ENCODE data around the gene LRP1-AS.

The LRP1-AS gene

DNA sequence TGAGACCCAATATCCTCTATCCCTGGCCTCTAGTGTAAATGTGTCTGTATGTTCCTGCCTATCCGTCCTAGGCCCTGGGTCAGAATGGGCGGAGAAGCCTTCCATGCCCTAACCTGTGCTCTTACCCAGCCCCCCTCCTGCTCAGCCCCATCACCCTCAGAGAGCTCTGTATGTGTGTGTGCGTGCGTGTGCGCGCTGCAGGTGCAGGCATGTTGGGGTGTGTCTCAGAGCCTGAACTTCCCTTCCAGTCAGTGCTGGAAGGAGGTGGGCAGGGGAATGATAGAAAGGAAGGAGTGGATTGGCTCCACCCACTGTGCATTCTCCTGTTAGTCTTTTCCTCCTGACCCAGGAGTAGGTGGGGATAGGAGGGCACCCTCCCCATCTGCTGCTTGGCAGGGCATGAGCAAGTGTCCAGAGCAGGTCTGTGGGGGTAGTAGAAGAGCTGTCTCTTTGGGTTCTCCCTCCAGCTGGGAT is 51.3 kb downstream of the LRP1-AS start (continued):
- TF ChIP-seq BACH2 (CRISPR knock-in tag; IDR thresholded peaks at IDR 0.05; ENCODE audit: borderline replicate concordance) (no peak), TOX (CRISPR knock-in tag; IDR thresholded peaks at IDR 0.05; ENCODE audit: borderline replicate concordance) (no peak), ZNF565 (CRISPR knock-in tag; conservative IDR thresholded peaks at IDR 0.05; ENCODE audit: low read depth) (no peak), CSDC2 (CRISPR knock-in tag; IDR thresholded peaks at IDR 0.05) (no peak), GLIS3 (CRISPR knock-in tag; IDR thresholded peaks at IDR 0.05) (no peak)
- TF ChIP-seq, protein P1, sequence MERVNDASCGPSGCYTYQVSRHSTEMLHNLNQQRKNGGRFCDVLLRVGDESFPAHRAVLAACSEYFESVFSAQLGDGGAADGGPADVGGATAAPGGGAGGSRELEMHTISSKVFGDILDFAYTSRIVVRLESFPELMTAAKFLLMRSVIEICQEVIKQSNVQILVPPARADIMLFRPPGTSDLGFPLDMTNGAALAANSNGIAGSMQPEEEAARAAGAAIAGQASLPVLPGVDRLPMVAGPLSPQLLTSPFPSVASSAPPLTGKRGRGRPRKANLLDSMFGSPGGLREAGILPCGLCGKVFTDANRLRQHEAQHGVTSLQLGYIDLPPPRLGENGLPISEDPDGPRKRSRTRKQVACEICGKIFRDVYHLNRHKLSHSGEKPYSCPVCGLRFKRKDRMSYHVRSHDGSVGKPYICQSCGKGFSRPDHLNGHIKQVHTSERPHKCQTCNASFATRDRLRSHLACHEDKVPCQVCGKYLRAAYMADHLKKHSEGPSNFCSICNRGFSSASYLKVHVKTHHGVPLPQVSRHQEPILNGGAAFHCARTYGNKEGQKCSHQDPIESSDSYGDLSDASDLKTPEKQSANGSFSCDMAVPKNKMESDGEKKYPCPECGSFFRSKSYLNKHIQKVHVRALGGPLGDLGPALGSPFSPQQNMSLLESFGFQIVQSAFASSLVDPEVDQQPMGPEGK (CRISPR knock-in tag; IDR thresholded peaks at IDR 0.05; ENCODE audit: borderline replicate concordance): no peak

DNA sequence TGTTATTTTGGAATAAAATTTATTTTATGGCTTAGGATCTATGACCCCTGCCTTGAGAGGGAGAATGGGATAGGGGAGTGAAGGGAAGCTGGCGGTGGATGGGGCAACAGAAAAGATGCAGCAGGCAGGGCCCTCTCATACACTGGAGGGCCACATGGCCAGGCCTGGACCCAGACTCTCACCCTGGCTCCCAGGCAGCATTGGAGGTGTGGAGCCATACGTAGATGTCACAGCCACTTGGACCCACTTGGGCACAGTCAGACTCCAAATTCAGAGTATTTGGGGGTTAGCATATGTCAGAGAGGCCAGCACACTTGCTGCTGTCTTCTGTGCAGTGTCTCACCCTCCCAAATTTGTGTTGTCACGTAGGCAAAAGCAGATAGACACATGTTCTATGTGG is 52.0 kb downstream of the LRP1-AS start:
- no peak for ATAC-seq
- TF ChIP-seq, protein P2, sequence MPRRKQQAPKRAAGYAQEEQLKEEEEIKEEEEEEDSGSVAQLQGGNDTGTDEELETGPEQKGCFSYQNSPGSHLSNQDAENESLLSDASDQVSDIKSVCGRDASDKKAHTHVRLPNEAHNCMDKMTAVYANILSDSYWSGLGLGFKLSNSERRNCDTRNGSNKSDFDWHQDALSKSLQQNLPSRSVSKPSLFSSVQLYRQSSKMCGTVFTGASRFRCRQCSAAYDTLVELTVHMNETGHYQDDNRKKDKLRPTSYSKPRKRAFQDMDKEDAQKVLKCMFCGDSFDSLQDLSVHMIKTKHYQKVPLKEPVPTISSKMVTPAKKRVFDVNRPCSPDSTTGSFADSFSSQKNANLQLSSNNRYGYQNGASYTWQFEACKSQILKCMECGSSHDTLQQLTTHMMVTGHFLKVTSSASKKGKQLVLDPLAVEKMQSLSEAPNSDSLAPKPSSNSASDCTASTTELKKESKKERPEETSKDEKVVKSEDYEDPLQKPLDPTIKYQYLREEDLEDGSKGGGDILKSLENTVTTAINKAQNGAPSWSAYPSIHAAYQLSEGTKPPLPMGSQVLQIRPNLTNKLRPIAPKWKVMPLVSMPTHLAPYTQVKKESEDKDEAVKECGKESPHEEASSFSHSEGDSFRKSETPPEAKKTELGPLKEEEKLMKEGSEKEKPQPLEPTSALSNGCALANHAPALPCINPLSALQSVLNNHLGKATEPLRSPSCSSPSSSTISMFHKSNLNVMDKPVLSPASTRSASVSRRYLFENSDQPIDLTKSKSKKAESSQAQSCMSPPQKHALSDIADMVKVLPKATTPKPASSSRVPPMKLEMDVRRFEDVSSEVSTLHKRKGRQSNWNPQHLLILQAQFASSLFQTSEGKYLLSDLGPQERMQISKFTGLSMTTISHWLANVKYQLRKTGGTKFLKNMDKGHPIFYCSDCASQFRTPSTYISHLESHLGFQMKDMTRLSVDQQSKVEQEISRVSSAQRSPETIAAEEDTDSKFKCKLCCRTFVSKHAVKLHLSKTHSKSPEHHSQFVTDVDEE (CRISPR knock-in tag; IDR thresholded peaks at IDR 0.05): no peak
- TF ChIP-seq ZNF565 (CRISPR knock-in tag; conservative IDR thresholded peaks at IDR 0.05; ENCODE audit: low read depth): no peak
- TF ChIP-seq OSR1 (CRISPR knock-in tag; IDR thresholded peaks at IDR 0.05): no peak
- no peak for TF ChIP-seq SNAI2 (CRISPR knock-in tag; IDR thresholded peaks at IDR 0.05)
- no peak for TF ChIP-seq CSDC2 (CRISPR knock-in tag; IDR thresholded peaks at IDR 0.05)
- TF ChIP-seq ESRRG (CRISPR knock-in tag; IDR thresholded peaks at IDR 0.05): no peak
- TF ChIP-seq TCF4 (CRISPR knock-in tag; IDR thresholded peaks at IDR 0.05; ENCODE audit: borderline replicate concordance): no peak
- TF ChIP-seq, protein P3, sequence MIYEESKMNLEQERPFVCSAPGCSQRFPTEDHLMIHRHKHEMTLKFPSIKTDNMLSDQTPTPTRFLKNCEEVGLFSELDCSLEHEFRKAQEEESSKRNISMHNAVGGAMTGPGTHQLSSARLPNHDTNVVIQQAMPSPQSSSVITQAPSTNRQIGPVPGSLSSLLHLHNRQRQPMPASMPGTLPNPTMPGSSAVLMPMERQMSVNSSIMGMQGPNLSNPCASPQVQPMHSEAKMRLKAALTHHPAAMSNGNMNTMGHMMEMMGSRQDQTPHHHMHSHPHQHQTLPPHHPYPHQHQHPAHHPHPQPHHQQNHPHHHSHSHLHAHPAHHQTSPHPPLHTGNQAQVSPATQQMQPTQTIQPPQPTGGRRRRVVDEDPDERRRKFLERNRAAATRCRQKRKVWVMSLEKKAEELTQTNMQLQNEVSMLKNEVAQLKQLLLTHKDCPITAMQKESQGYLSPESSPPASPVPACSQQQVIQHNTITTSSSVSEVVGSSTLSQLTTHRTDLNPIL (CRISPR knock-in tag; IDR thresholded peaks at IDR 0.05; ENCODE audit: low read depth): no peak
- no peak for TF ChIP-seq TOX (CRISPR knock-in tag; IDR thresholded peaks at IDR 0.05; ENCODE audit: borderline replicate concordance)
- no peak for TF ChIP-seq GLIS3 (CRISPR knock-in tag; IDR thresholded peaks at IDR 0.05)
- TF ChIP-seq, protein P1 (CRISPR knock-in tag; IDR thresholded peaks at IDR 0.05; ENCODE audit: borderline replicate concordance): no peak
- no peak for TF ChIP-seq ZFP30 (CRISPR knock-in tag; IDR thresholded peaks at IDR 0.05)
- TF ChIP-seq, protein P4, sequence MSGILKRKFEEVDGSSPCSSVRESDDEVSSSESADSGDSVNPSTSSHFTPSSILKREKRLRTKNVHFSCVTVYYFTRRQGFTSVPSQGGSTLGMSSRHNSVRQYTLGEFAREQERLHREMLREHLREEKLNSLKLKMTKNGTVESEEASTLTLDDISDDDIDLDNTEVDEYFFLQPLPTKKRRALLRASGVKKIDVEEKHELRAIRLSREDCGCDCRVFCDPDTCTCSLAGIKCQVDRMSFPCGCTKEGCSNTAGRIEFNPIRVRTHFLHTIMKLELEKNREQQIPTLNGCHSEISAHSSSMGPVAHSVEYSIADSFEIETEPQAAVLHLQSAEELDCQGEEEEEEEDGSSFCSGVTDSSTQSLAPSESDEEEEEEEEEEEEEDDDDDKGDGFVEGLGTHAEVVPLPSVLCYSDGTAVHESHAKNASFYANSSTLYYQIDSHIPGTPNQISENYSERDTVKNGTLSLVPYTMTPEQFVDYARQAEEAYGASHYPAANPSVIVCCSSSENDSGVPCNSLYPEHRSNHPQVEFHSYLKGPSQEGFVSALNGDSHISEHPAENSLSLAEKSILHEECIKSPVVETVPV (CRISPR knock-in tag; IDR thresholded peaks at IDR 0.05): no peak
- no peak for TF ChIP-seq BACH2 (CRISPR knock-in tag; IDR thresholded peaks at IDR 0.05; ENCODE audit: borderline replicate concordance)
- TF ChIP-seq RARB (CRISPR knock-in tag; IDR thresholded peaks at IDR 0.05): no peak
- TF ChIP-seq ZNF70 (CRISPR knock-in tag; IDR thresholded peaks at IDR 0.05): no peak
- TF ChIP-seq PPARA (CRISPR knock-in tag; IDR thresholded peaks at IDR 0.05; ENCODE audit: borderline replicate concordance): no peak
- TF ChIP-seq, protein P5, sequence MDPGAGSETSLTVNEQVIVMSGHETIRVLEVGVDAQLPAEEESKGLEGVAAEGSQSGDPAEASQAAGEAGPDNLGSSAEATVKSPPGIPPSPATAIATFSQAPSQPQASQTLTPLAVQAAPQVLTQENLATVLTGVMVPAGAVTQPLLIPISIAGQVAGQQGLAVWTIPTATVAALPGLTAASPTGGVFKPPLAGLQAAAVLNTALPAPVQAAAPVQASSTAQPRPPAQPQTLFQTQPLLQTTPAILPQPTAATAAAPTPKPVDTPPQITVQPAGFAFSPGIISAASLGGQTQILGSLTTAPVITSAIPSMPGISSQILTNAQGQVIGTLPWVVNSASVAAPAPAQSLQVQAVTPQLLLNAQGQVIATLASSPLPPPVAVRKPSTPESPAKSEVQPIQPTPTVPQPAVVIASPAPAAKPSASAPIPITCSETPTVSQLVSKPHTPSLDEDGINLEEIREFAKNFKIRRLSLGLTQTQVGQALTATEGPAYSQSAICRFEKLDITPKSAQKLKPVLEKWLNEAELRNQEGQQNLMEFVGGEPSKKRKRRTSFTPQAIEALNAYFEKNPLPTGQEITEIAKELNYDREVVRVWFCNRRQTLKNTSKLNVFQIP (CRISPR knock-in tag; IDR thresholded peaks at IDR 0.05; ENCODE audit: borderline replicate concordance, low read depth): no peak
- TF ChIP-seq ZC3H10 (CRISPR knock-in tag; IDR thresholded peaks at IDR 0.05): no peak
- no peak for TF ChIP-seq ZNF8 (CRISPR knock-in tag; IDR thresholded peaks at IDR 0.05)

Measured in SK-N-SH treated with all-trans-retinoic acid at 6 μM for 48 hours (cell line).